BLaER1 treated with 17β-estradiol and CSF1 and Interleukin-3, amounts not matched to agents 10 nM and 100 nM (cell line): ENCODE data around the gene ALG5.
A peak's percentile ranks its signal among the peaks of the same experiment; 100 is the strongest.

ENCODE experiments used
- H3K27ac ChIP-seq, 11 experiments: shearing (Covaris generic); formaldehyde crosslinking; 2 replicates each; pipeline ENCODE4 v1.8.1; 2022
- H3K27me3 ChIP-seq, 11 experiments: shearing (Covaris generic); formaldehyde crosslinking; 2 replicates each; pipeline ENCODE4 v1.8.1; 2022
- H3K36me3 ChIP-seq, 11 experiments: shearing (Covaris generic); formaldehyde crosslinking; 2 replicates each; pipeline ENCODE4 v1.8.1; 2022
- H3K4me1 ChIP-seq, 10 experiments: shearing (Covaris generic); formaldehyde crosslinking; 2 replicates each; pipeline ENCODE4 v1.8.1; 2022
- H3K4me2 ChIP-seq, 11 experiments: shearing (Covaris generic); formaldehyde crosslinking; 2 replicates each; pipeline ENCODE4 v1.8.1; 2022
- H3K4me3 ChIP-seq, 10 experiments: shearing (Covaris generic); formaldehyde crosslinking; 2 replicates each; pipeline ENCODE4 v1.8.1; 2022
- H3K9ac ChIP-seq, 11 experiments: shearing (Covaris generic); formaldehyde crosslinking; 2 replicates each; pipeline ENCODE4 v1.8.1; 2022
- H3K9me3 ChIP-seq, 11 experiments: shearing (Covaris generic); formaldehyde crosslinking; replicated peaks in 1 of 11; 2 replicates each; pipeline ENCODE4 v1.8.1; 2022
- H4K20me1 ChIP-seq, 11 experiments: shearing (Covaris generic); formaldehyde crosslinking; 2 replicates each; pipeline ENCODE4 v1.8.1; 2022
- Cebpa-rat ChIP-seq, 11 experiments: shearing (Covaris generic); IDR thresholded peaks; 2 replicates each; pipeline ENCODE4 v1.8.1; 2022

The ALG5 gene

DNA sequence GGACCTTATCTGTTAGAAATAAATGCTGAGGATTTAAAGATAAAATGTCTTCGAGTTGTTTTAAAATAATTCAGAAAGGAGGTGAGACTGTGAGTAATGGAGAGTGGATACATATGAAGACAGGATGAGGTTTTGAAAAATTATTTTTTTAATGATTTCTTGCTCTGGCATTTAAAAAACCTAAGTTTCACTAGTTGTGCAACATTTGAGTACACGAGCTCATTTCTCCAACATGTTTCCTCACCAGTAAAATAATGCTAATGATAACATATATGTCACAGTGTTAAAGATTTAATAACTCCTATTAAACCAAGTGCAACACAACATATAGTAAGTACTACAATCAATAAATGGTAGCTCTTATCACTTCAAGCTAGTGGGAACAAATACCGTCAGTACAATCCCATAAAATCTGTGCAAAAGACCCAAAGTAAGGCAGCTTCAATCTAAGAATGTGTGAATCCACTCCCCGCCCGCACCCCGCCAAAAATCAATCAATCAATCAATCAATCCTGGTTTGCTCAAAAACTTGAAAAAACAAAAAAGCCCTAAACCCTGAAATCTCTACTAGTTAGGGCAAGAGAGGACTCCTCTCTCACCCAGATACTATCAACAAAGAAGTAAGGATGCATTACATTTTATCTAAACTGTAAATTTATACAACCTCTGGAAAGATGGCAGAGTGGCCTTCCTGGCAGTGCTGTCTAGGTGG is 1.3 kb downstream of the ALG5 start:
- no peaks in the 10 kb centered on the region for H3K27me3 ChIP-seq
- peak overlapping the region; percentile 78 to 98 (median 91) for H3K4me3 ChIP-seq
- peaks cover 0 to 28% (median 0%) of the 10 kb centered on the region in 11 experiments; a peak in 3 of 22 replicates for H4K20me1 ChIP-seq
- H3K27ac ChIP-seq = peak overlapping the region; percentile 83 to 99 (median 96); a peak in 21 of 22 replicates
- peaks cover 30 to 51% (median 36%) of the 10 kb centered on the region in 11 experiments for H3K36me3 ChIP-seq
- peaks cover 23 to 38% (median 28%) of the 10 kb centered on the region in 10 experiments for H3K4me1 ChIP-seq
- no peak for TF ChIP-seq Cebpa-rat (IDR thresholded peaks at IDR 0.05)
- H3K4me2 ChIP-seq = peak overlapping the region; percentile 77 to 95 (median 87)
- no peaks in the 10 kb centered on the region for H3K9me3 ChIP-seq
- H3K9ac ChIP-seq = peak overlapping the region; percentile 95 to 99 (median 97)

GRCh38 chr13:36992362-36992761 is 6.8 kb downstream of the ALG5 start:
- Histone ChIP-seq H3K27ac (no peak overlapping the region), H3K36me3 (peaks cover 80 to 100% (median 86%) of the 10 kb centered on the region in 11 experiments), H3K4me2 (no peak overlapping the region), H3K9me3 (no peaks in the 10 kb centered on the region), H4K20me1 (peaks cover 0 to 28% (median 0%) of the 10 kb centered on the region in 11 experiments; a peak in 5 of 22 replicates), H3K4me3 (no peak overlapping the region), H3K4me1 (peaks cover 6 to 17% (median 10%) of the 10 kb centered on the region in 10 experiments; a peak in 18 of 20 replicates), H3K9ac (no peak overlapping the region), H3K27me3 (no peaks in the 10 kb centered on the region)
- TF ChIP-seq Cebpa-rat (IDR thresholded peaks at IDR 0.05) = no peak

GRCh38 chr13:36986462-36987240 is 12.5 kb downstream of the ALG5 start:
- Histone ChIP-seq H3K4me2 (no peak overlapping the region), H3K36me3 (peaks cover 93 to 100% (median 99%) of the 10 kb centered on the region in 11 experiments), H3K4me3 (no peak overlapping the region), H3K27ac (no peak overlapping the region), H3K4me1 (no peaks in the 10 kb centered on the region), H3K27me3 (no peaks in the 10 kb centered on the region), H3K9me3 (no peaks in the 10 kb centered on the region), H3K9ac (no peak overlapping the region), H4K20me1 (peaks cover 0 to 4% (median 0%) of the 10 kb centered on the region in 11 experiments; a peak in 2 of 22 replicates)
- TF ChIP-seq Cebpa-rat (IDR thresholded peaks at IDR 0.05) = no peak

DNA sequence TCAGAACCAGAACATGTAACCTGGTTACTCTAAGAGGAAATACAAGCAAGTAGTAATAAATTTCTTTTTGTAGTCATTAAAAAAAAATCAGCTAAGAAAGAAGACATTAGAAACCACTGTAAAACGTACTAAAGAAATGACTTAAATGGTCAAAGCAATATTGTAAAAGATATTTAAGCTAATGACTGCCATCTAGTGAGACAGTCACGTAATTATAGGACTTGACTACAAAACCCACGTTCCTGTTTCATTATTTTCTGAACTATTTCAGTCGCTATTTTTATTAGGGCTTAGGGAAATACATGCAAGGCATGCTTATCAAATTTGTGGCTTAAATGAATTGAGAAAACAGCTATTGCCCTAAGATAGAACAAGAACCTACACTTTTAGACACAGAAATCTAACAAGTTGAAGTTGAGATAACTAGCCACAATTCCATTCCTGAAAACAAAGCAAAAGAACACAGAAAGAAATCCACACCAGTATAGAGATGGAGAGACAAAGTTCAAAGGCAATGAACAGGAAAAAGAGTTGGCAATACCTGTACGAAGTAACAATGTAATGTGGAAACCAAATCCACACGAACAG is 17.9 kb downstream of the ALG5 start:
- Histone ChIP-seq H3K27me3 (no peaks in the 10 kb centered on the region), H3K9me3 (peaks cover 0 to 9% (median 3%) of the 10 kb centered on the region in 11 experiments; a peak in 13 of 22 replicates), H3K4me2 (no peak overlapping the region), H3K36me3 (peaks cover 80 to 99% (median 95%) of the 10 kb centered on the region in 11 experiments), H3K9ac (peak overlapping the region in 7 of 11 experiments; percentile 1 to 42 (median 24); a peak in 3 of 22 replicates), H3K4me3 (no peak overlapping the region), H3K27ac (peak overlapping the region in 7 of 11 experiments; percentile 6 to 61 (median 47); a peak in 9 of 22 replicates), H4K20me1 (no peaks in the 10 kb centered on the region), H3K4me1 (peaks cover 0 to 14% (median 3%) of the 10 kb centered on the region in 10 experiments; a peak in 9 of 20 replicates)
- TF ChIP-seq Cebpa-rat (IDR thresholded peaks at IDR 0.05) = no peak

DNA sequence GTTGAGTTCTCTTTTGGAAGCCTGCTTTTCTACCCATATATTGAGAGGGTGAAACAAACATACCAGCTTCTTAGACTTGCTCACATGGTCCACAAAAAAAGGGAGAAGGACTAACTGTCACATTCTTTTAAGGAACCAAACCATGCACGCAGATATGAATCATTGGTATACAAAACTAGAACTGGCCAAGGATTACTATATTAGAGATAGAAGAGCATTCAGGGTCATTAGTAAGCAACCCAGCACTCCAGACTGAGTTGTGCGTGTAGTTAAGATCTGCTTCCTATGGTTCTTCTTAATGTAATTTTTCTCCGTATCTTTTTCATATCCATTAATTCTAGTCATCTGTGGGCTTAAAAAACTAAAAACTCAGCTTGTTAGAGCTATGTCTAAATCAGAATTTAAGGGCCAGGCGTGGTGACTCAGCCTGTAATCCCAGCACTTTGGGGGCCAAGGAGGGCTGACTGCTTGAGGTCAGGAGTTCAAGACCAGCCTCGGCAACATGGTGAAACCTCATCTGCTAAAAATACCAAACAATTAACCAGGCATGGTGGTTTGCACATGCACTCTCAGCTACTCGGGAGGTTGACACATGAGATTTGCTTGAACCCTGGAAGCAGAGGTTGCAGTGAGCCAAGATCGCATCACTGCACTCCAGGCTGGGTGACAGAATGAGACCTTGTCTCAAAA is 19.6 kb downstream of the ALG5 start:
- H3K4me2 ChIP-seq = peak overlapping the region in 3 of 11 experiments; percentile 2 to 15 (median 12); a peak in 2 of 22 replicates
- no peak for TF ChIP-seq Cebpa-rat (IDR thresholded peaks at IDR 0.05)
- H3K4me1 ChIP-seq = peaks cover 0 to 14% (median 6%) of the 10 kb centered on the region in 10 experiments; a peak in 10 of 20 replicates
- no peak overlapping the region for H3K4me3 ChIP-seq
- peaks cover 14 to 25% (median 19%) of the 10 kb centered on the region in 11 experiments for H3K9me3 ChIP-seq
- peaks cover 79 to 99% (median 94%) of the 10 kb centered on the region in 11 experiments for H3K36me3 ChIP-seq
- no peaks in the 10 kb centered on the region for H4K20me1 ChIP-seq
- H3K27ac ChIP-seq = peak overlapping the region in 6 of 11 experiments; percentile 3 to 49 (median 22); a peak in 8 of 22 replicates
- peak overlapping the region in 3 of 11 experiments; percentile 10 to 45 (median 30); a peak in 3 of 22 replicates for H3K9ac ChIP-seq
- no peaks in the 10 kb centered on the region for H3K27me3 ChIP-seq

- Histone ChIP-seq H3K4me2 (no peak overlapping the region), H3K9me3 (peaks cover 14 to 25% (median 19%) of the 10 kb centered on the region in 11 experiments), H3K4me3 (no peak overlapping the region), H3K27me3 (no peaks in the 10 kb centered on the region), H4K20me1 (no peaks in the 10 kb centered on the region; a peak in 1 of 22 replicates), H3K9ac (no peak overlapping the region), H3K36me3 (peaks cover 59 to 88% (median 76%) of the 10 kb centered on the region in 11 experiments), H3K27ac (no peak overlapping the region), H3K4me1 (peaks cover 4 to 27% (median 14%) of the 10 kb centered on the region in 10 experiments; a peak in 17 of 20 replicates)
- TF ChIP-seq Cebpa-rat (IDR thresholded peaks at IDR 0.05) = no peak
Measured at GRCh38 chr13:36975172-36975571, 24.0 kb downstream of the ALG5 start.

- no peaks in the 10 kb centered on the region for H3K27me3 ChIP-seq
- H3K4me2 ChIP-seq = peak overlapping the region in 9 of 11 experiments; percentile 5 to 56 (median 42); a peak in 14 of 22 replicates
- H4K20me1 ChIP-seq = no peaks in the 10 kb centered on the region; a peak in 2 of 22 replicates
- no peak overlapping the region for H3K4me3 ChIP-seq
- H3K36me3 ChIP-seq = peaks cover 62 to 88% (median 76%) of the 10 kb centered on the region in 11 experiments
- H3K9ac ChIP-seq = no peak overlapping the region
- TF ChIP-seq Cebpa-rat (IDR thresholded peaks at IDR 0.05) = no peak
- H3K9me3 ChIP-seq = peaks cover 14 to 25% (median 19%) of the 10 kb centered on the region in 11 experiments
- H3K4me1 ChIP-seq = peaks cover 4 to 21% (median 12%) of the 10 kb centered on the region in 10 experiments; a peak in 16 of 20 replicates
- peak overlapping the region in 7 of 11 experiments; percentile 22 to 59 (median 29); a peak in 12 of 22 replicates for H3K27ac ChIP-seq
Measured at GRCh38 chr13:36973621-36974295, 25.4 kb downstream of the ALG5 start.
